GM12865 (cell line): ENCODE results near the gene KRT6A.

Experiments
- DNase-seq: peaks from one replicate; pipeline ENCODE4 v3.0.0; 2010; ENCODE audit warnings: low read depth
- H3K4me3 ChIP-seq: 2 replicates; pipeline ENCODE4 v1.5.1; 2011; ENCODE audit warnings: mild to moderate bottlenecking, low read depth, low read length, control low read depth
- TF ChIP-seq, protein P1 (sequence below): IDR thresholded peaks from 2 replicates; pipeline ENCODE4 v1.5.1; 2011; ENCODE audit warnings: low read length, control low read depth, low read depth, inconsistent platforms; ENCODE audit not compliant: insufficient read depth; ENCODE audit errors: missing control alignments

Gene KRT6A

DNA sequence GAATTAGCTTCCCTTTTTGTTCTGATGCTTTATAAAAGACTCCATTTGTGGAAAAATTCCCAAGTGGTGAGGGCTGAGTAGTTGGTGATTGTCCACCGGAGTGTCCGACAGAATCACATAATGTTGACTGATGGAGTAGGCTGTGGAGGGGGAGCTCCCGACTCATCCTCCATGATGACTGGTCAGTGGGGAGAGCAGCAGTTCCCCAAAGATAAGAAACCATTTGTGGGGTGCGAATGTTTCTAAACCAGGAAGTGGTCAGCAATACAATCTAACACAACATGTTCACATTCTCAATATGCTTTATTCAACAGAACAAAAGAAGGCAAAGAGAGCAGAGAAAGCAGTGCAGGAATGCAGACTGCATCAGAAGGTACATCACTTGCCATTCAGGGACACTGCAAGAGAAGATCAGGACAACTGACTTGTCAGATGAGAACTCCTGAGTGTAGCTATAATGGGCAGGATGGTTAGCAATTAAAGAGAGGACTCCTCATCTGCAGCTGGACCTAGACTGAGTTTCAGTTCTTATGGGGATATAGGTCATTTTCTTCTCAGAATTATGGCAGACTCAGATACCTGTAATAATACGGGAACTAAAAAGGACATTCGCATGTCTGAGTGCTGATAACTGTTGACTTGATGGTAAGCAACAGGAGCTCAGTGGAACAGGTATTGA lies 46.6 kb downstream of the KRT6A start:
- H3K4me3 ChIP-seq = no peak overlapping the region
- TF ChIP-seq, protein P1, sequence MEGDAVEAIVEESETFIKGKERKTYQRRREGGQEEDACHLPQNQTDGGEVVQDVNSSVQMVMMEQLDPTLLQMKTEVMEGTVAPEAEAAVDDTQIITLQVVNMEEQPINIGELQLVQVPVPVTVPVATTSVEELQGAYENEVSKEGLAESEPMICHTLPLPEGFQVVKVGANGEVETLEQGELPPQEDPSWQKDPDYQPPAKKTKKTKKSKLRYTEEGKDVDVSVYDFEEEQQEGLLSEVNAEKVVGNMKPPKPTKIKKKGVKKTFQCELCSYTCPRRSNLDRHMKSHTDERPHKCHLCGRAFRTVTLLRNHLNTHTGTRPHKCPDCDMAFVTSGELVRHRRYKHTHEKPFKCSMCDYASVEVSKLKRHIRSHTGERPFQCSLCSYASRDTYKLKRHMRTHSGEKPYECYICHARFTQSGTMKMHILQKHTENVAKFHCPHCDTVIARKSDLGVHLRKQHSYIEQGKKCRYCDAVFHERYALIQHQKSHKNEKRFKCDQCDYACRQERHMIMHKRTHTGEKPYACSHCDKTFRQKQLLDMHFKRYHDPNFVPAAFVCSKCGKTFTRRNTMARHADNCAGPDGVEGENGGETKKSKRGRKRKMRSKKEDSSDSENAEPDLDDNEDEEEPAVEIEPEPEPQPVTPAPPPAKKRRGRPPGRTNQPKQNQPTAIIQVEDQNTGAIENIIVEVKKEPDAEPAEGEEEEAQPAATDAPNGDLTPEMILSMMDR = no peak
- DNase-seq = no peak

DNA sequence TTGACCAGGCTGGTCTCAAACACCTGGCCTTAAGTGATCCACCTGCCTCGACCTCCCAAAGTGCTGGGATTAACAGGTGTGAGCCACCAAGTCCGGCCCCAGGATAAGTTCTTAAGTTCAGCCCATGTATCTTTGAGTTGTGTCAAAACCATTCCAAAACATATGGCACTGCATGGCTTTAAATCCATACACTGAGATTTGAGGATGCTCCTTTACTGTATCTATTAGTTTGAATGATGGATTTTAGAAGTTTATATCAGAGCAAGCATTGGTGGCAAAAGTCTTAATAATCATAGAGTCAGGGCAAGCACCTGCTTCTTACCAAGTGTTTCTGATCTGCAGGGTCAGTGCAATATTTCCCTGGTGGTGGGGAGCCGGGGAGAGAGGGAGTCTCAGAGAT lies 47.2 kb downstream of the KRT6A start:
- TF ChIP-seq, protein P1 = no peak
- no peak for DNase-seq
- H3K4me3 ChIP-seq = no peak overlapping the region

DNA sequence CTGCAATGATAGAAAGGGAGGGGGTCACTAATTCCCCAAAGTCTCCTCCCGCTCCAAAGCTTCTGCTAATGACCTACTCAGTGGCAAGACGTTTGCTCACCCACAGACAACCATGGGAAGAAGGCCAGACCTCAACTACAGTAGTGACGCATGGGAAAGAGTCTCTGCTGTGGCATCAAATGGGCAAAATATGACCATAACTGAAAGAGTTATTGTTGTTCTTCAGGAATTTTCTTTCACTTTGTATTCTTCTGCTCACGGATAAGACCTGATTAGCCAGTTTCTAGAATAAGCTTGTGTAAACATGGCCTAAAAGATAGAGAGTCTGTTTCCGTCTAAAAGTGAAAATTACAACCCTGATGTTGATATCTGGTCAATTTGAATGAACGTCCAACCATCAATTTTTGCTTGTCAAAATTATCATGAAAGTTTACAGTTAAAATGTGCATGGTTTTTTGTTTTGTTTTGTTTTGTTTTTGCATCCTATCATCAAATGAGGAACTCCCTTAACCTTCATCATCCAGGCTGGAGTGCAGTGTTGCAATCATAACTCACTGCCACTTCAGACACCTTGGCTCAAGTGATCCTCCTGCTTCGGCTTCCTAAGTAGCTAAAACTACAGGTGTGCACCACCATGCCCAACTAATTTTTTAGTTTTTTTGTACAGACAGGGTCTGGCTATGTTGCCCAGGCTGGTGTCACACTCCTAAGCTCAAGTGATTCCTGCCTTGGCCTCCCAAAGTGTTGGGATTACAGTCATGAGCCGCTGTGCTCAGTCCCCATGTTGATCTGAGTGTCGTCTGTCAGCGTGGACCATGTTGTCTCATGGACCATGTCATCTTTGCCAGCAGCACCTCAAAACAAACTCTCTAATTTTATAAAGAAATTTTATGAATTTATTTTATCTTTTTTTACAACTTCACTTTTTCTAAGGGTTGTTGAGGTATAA lies 48.1 kb downstream of the KRT6A start:
- TF ChIP-seq, protein P1 = no peak
- no peak overlapping the region for H3K4me3 ChIP-seq
- DNase-seq = no peak

DNA sequence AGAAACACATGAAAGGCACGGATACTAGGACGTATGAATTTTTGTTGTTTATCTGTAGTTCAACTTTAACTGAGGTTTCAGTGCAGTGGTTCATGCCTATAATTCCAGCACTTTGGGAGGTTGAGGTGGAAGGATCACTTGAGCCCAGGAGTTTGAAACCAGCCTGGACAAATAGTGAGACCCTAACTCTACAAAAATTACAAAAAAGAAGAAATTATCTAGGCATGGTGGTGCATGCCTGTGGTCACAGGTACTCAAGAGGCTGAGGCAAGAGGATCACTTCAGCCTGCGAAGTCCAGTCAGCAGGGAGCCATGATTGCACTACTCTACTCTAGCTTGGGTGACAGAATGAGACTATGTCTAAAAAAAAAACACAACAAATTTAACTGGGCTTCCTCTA lies 49.1 kb downstream of the KRT6A start:
- TF ChIP-seq, protein P1 = no peak
- DNase-seq = no peak
- H3K4me3 ChIP-seq = no peak overlapping the region

DNA sequence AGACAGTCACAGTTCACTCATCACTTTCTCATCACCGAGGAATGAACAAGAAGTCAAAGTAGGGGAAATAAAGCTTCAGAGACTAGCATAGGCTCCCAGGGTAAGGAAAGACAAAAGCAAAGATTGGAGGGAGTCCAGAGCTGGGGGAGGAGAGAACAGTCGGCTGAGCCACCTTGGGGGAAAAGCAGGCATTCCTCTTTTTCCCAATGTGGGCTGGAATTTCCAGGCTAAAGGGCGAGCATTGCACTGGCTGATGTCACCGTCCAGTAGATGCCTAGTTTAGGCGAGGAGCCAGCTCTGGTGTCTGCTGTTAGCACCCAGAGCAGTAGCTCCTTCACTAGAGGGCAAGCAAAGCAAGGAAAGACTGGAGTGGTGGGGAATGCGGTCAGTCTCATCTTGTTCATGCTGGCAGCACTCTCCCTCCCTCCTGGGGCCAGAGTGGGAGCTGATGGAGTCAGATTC lies 50.4 kb downstream of the KRT6A start:
- no peak for DNase-seq

DNA sequence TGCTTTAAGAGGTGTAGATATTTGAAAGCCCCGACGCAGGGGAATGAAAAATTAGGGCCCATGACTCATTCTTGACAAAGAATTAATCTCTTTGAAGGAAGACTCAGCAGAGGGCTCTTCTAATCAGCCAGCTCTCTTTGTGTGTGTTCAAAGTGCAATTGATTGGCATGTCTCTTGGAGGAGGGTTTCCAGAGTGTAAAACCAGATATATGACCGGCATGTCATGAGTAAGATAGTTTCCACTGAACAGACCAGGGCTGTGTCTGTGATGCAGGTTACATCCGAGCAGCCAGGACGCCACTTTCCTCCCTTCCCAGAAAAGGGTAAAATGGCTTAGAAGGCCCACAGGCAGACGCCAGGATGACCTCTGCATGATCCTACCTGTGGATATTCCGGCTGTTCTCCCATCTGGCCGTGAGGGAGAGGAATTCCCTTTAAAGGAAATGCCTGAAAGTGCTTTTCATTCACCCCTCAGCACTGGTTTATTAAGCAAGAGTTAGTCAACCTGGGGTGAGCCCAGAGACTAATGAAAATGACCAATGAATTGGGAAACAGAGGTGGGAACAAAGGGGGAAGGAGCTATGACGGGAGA lies 51.6 kb downstream of the KRT6A start:
- no peak for DNase-seq
- H3K4me3 ChIP-seq = no peak overlapping the region
- TF ChIP-seq, protein P1 = no peak

More for the DNA sequence above, 50.4 kb downstream of the KRT6A start:
- H3K4me3 ChIP-seq = no peak overlapping the region
- TF ChIP-seq, protein P1 = no peak
